CD8-positive, alpha-beta memory T cell (primary cell): ENCODE data around the gene ETNK1. TPM values are rescaled to one million over a fixed set of nuclear protein-coding genes. Genes with fewer than 3 reads are reported as not detected.
A peak's percentile ranks its signal among the peaks of the same experiment; 100 is the strongest.
"Not testable (repeated sequence)": the region's sequence is repeated elsewhere in the genome, so short reads cannot be mapped to it uniquely, and the experiment has no call there.

ENCODE experiments used
- CTCF ChIA-PET: fragments of 350-600 bp; sonication (Branson Sonifier 250); formaldehyde crosslinking; loops from one replicate; lab custom pipeline; 2021; ENCODE audit warnings: antibody characterized with exemption; lab: Charles Lee
- POLR2A ChIA-PET: fragments of 350-600 bp; sonication (Branson Sonifier 250); formaldehyde crosslinking; loops from one replicate; lab custom pipeline; 2021; ENCODE audit warnings: antibody characterized with exemption; lab: Charles Lee
- DNase-seq, 5 donors: peaks; one replicate each; pipeline versions ENCODE4 v3.0.0 to v3.0.0-alpha.2; 2020 to 2022; ENCODE audit warnings: mixed read lengths in 1 of 5
- H3K27ac ChIP-seq: one replicate; pipeline ENCODE4 v1.7.0; 2013; ENCODE audit warnings: low read depth, mild to moderate bottlenecking, low read length, moderate library complexity
- H3K27me3 ChIP-seq: 2 replicates; pipeline ENCODE4 v1.7.0; 2013; ENCODE audit warnings: low read length, mild to moderate bottlenecking; ENCODE audit not compliant: insufficient read depth, poor library complexity, severe bottlenecking
- H3K36me3 ChIP-seq: 2 replicates; pipeline ENCODE4 v1.7.0; 2013; ENCODE audit warnings: mild to moderate bottlenecking, low read length, moderate library complexity; ENCODE audit not compliant: insufficient read depth
- H3K4me1 ChIP-seq: 2 replicates; pipeline ENCODE4 v1.7.0; 2013; ENCODE audit warnings: mild to moderate bottlenecking, low read length, moderate library complexity; ENCODE audit not compliant: insufficient read depth
- H3K4me3 ChIP-seq: 2 replicates; pipeline ENCODE4 v1.7.0; 2013; ENCODE audit warnings: mild to moderate bottlenecking, low read length
- H3K9me3 ChIP-seq: 2 replicates; pipeline ENCODE4 v1.7.0; 2013; ENCODE audit warnings: mild to moderate bottlenecking, low read length
- H3K27ac Mint-ChIP-seq, 8 donors: one replicate each; pipeline ENCODE4 v1.8.0; 2020 to 2021; ENCODE audit warnings: mixed read lengths in 8 of 8, mild to moderate bottlenecking in 6 of 8, inconsistent platforms in 3 of 8, moderate library complexity in 3 of 8
- H3K27me3 Mint-ChIP-seq, 2 donors: one replicate each; pipeline ENCODE4 v1.8.0; 2020 to 2021; ENCODE audit warnings: mixed read lengths in 2 of 2, mild to moderate bottlenecking in 1 of 2, moderate library complexity in 1 of 2
- H3K36me3 Mint-ChIP-seq, 3 donors: one replicate each; pipeline ENCODE4 v1.8.0; 2020 to 2021; ENCODE audit warnings: mixed read lengths in 3 of 3, inconsistent platforms in 1 of 3, mild to moderate bottlenecking in 1 of 3
- H3K4me1 Mint-ChIP-seq, 3 donors: one replicate each; pipeline ENCODE4 v1.8.0; 2020 to 2021; ENCODE audit warnings: mixed read lengths in 3 of 3, inconsistent platforms in 1 of 3, mild to moderate bottlenecking in 1 of 3
- H3K4me3 Mint-ChIP-seq, 7 donors: one replicate each; pipeline ENCODE4 v1.8.0; 2020 to 2021; ENCODE audit warnings: mixed read lengths in 7 of 7, mild to moderate bottlenecking in 6 of 7, moderate library complexity in 4 of 7, inconsistent platforms in 2 of 7
- H3K9me3 Mint-ChIP-seq, 5 donors: one replicate each; pipeline ENCODE4 v1.8.0; 2020 to 2022; ENCODE audit warnings: mixed read lengths in 5 of 5, mild to moderate bottlenecking in 3 of 5, moderate library complexity in 2 of 5, inconsistent platforms in 1 of 5
- polyA plus RNA-seq: library from polyadenylated mRNA; unstranded; fragments of 300-500 nt; fragmentation: Illumina TruSeq; gene quantifications from one replicate; pipeline ENCODE4 v1.2.3, GENCODE V29; 2021
- total RNA-seq, 2 experiments: library from RNA; stranded (reverse); gene quantifications; one replicate each; pipeline ENCODE4 v1.2.3, GENCODE V29; 2021

The ETNK1 gene, protein sequence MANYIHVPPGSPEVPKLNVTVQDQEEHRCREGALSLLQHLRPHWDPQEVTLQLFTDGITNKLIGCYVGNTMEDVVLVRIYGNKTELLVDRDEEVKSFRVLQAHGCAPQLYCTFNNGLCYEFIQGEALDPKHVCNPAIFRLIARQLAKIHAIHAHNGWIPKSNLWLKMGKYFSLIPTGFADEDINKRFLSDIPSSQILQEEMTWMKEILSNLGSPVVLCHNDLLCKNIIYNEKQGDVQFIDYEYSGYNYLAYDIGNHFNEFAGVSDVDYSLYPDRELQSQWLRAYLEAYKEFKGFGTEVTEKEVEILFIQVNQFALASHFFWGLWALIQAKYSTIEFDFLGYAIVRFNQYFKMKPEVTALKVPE
- total RNA-seq (10 to 100 TPM; 76.7 to 78.4 TPM), polyA plus RNA-seq (18.4 TPM)

DNA sequence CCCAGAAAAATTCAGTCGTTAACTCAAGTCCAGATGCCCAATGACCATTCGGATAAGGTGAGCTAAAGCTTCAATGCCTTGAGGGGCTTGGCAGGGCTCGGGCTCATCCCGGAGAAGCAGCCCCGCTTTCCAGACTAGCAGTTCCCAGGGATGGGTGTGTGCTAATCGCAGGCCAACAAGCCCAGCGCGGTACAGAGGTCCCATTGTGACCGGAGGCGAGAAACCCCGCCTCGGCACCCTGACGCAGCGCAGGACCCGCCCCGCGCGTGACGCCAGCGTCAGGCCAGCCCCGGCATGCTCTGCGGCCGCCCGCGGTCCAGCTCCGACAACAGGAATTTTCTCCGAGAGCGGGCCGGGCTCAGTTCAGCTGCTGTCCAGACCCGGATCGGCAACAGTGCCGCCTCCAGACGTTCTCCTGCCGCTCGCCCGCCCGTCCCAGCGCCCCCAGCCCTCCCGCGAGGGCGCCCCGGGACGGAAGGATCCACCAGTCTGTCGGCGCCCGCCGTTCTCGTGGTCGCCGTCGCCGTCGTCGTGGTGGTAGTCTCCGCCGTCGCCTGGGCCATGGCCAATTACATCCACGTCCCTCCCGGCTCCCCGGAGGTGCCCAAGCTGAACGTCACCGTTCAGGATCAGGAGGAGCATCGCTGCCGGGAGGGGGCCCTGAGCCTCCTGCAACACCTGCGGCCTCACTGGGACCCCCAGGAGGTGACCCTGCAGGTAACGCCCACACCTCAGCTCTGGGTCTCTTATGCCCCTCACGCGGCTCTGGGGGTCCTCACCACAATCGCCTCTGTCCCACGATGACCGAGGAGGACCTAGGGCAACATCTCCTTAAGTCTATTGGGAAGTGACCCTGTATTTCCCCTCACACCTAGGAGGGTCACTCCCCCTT is at the start of gene ETNK1:
Gene ETNK1, plus strand, starts transcription at position 302 of the 892 bp plus-strand sequence. Its CDS starts 260 bp downstream, at position 562.
- POLR2A ChIA-PET: interaction anchor here (1.2 to 2.2 kb wide), 2 partner anchors 11 to 81 kb away, joined by 3 to 17 read pairs; partner anchors contain the start of gene C2CD5
- H3K27ac Mint-ChIP-seq: peak within 1 kb of the TSS; percentile 85 to 99 (median 95)
- peaks cover 0 to 9% of the 10 kb centered on the region in 2 donors for H3K27me3 Mint-ChIP-seq
- no peaks in the 10 kb centered on the region for H3K36me3 ChIP-seq
- H3K4me1 ChIP-seq: peaks cover 21% of the 10 kb centered on the region
- H3K9me3 Mint-ChIP-seq: no peaks in the 10 kb centered on the region
- no peaks in the 10 kb centered on the region for H3K9me3 ChIP-seq
- peak within 1 kb of the TSS; percentile 91 for H3K4me3 ChIP-seq
- peak within 1 kb of the TSS; percentile 88 to 97 (median 92) for H3K4me3 Mint-ChIP-seq
- H3K27me3 ChIP-seq: no peaks in the 10 kb centered on the region
- peaks cover 0 to 12% (median 0%) of the 10 kb centered on the region in 3 donors for H3K36me3 Mint-ChIP-seq
- H3K4me1 Mint-ChIP-seq: peaks cover 44 to 51% (median 49%) of the 10 kb centered on the region in 3 donors
- peak within 1 kb of the TSS; percentile 88 for H3K27ac ChIP-seq
- CTCF ChIA-PET: interaction anchor here (1.2 kb wide), 1 partner anchor 82 kb away, joined by 3 read pairs; no protein-coding TSS in a partner anchor
- DNase-seq: peak; percentile 76 to 84 (median 83)

DNA sequence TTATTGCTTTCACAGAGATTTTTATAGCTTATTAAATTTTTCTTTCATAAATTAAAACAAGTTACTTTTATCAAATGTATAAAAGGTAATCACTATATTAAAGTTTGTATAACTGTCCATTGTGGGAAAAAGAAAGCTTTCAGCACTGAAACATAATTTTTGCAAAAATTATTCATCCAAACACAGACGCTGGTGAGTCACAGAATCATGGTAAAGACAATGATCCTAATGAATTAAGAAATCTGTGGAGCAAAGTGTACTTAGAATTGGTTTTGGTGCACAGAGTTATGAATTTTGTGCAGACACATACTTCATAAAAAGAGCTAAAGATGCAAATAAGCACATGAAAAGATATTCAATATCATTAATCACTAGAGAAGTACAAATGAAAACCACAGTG is 48.9 kb upstream of the ETNK1 start:
- CTCF ChIA-PET: no interaction called here
- POLR2A ChIA-PET: no interaction called here

DNA sequence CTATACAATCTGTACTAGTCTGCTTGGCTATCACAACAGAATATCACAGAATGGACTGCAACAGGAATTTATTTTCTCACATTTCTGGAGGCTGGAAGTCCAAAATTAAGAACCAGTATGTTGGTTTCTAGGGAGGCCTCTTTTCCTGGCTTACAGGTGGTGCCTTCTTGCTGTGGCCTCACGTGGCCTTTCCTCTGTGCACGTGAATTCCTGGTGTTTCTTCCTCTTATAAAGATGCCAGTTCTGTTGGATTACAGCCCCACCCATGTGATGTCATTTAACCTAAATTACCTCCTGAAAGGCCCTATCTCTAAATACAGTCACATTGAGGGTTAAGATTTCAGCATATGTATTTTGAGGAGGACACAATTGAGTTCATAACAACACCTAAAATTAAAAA is 48.5 kb upstream of the ETNK1 start:
- no peak for DNase-seq
- Histone ChIP-seq H3K4me1 (no peaks in the 10 kb centered on the region), H3K9me3 (no peaks in the 10 kb centered on the region), H3K36me3 (no peaks in the 10 kb centered on the region), H3K27me3 (no peaks in the 10 kb centered on the region), H3K27ac (no peak overlapping the region), H3K4me3 (no peak overlapping the region)
- H3K4me3 Mint-ChIP-seq: no peak overlapping the region
- H3K4me1 Mint-ChIP-seq: no peaks in the 10 kb centered on the region
- H3K36me3 Mint-ChIP-seq: no peaks in the 10 kb centered on the region
- H3K27me3 Mint-ChIP-seq: peaks cover 5 to 12% of the 10 kb centered on the region in 2 donors
- H3K9me3 Mint-ChIP-seq: no peaks in the 10 kb centered on the region
- no peak overlapping the region for H3K27ac Mint-ChIP-seq
- ChIA-PET POLR2A (no interaction called here), CTCF (no interaction called here)

More for the DNA sequence above, 48.9 kb upstream of the ETNK1 start:
- Histone ChIP-seq H3K27me3 (no peaks in the 10 kb centered on the region), H3K4me1 (no peaks in the 10 kb centered on the region), H3K27ac (no peak overlapping the region), H3K36me3 (no peaks in the 10 kb centered on the region), H3K4me3 (no peak overlapping the region), H3K9me3 (no peaks in the 10 kb centered on the region)
- Mint-ChIP-seq H3K4me1 (no peaks in the 10 kb centered on the region), H3K27me3 (peaks cover 6 to 13% of the 10 kb centered on the region in 2 donors), H3K4me3 (no peak overlapping the region), H3K27ac (no peak overlapping the region), H3K9me3 (no peaks in the 10 kb centered on the region), H3K36me3 (no peaks in the 10 kb centered on the region)
- no peak for DNase-seq

DNA sequence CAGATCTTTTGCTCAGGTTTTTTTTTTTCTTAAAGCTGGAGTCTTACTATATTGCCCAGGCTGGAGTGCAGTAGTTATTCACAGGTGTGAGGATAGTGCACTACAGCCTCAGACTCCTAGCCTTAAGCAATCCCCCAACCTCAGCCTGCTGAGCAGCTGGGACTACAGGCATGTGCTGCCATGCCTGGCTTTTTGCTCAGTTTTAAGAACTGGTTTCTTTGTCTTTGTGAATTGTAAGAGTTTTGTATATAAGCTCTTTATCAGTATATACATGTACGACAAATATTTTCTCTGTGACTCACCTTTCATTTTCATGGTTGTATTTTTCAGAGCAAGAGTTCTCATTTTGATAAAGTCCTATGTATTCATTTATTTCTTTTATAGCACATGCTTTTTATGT is 47.3 kb upstream of the ETNK1 start:
- Mint-ChIP-seq H3K9me3 (no peaks in the 10 kb centered on the region), H3K4me3 (no peak overlapping the region), H3K27ac (no peak overlapping the region), H3K4me1 (no peaks in the 10 kb centered on the region), H3K27me3 (peaks cover 7 to 8% of the 10 kb centered on the region in 2 donors), H3K36me3 (no peaks in the 10 kb centered on the region)
- no peak overlapping the region for H3K4me3 ChIP-seq
- no peaks in the 10 kb centered on the region for H3K4me1 ChIP-seq
- H3K9me3 ChIP-seq: no peaks in the 10 kb centered on the region
- no peak overlapping the region for H3K27ac ChIP-seq
- ChIA-PET CTCF (no interaction called here), POLR2A (no interaction called here)
- no peaks in the 10 kb centered on the region for H3K27me3 ChIP-seq
- DNase-seq: no peak
- H3K36me3 ChIP-seq: no peaks in the 10 kb centered on the region

DNA sequence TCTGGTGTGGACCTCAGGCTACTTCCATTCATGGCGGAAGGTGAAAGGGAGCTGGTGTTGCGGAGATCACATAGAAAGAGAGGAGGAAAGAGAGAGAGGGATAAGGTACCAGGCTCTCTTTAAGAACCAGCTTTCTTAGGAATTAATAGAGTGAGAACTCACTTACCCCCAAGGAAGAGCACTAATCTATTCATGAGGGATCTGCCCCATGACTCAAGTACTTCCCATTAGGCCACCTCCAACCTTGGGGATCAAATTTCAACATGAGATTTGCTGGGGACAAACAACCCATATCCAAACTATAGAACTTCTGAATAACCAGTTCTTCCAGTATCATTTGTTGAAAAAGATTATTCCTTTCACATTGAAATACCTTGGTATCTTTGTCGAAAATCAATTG is 46.6 kb upstream of the ETNK1 start:
- no peaks in the 10 kb centered on the region for H3K36me3 Mint-ChIP-seq
- H3K9me3 Mint-ChIP-seq: no peaks in the 10 kb centered on the region
- Histone ChIP-seq H3K4me1 (no peaks in the 10 kb centered on the region), H3K4me3 (no peak overlapping the region), H3K27ac (no peak overlapping the region), H3K27me3 (no peaks in the 10 kb centered on the region), H3K36me3 (no peaks in the 10 kb centered on the region), H3K9me3 (no peaks in the 10 kb centered on the region)
- H3K4me1 Mint-ChIP-seq: no peaks in the 10 kb centered on the region
- DNase-seq: no peak
- CTCF ChIA-PET: no interaction called here
- H3K27me3 Mint-ChIP-seq: peaks cover 7 to 10% of the 10 kb centered on the region in 2 donors
- POLR2A ChIA-PET: no interaction called here
- no peak overlapping the region for H3K4me3 Mint-ChIP-seq
- no peak overlapping the region for H3K27ac Mint-ChIP-seq

DNA sequence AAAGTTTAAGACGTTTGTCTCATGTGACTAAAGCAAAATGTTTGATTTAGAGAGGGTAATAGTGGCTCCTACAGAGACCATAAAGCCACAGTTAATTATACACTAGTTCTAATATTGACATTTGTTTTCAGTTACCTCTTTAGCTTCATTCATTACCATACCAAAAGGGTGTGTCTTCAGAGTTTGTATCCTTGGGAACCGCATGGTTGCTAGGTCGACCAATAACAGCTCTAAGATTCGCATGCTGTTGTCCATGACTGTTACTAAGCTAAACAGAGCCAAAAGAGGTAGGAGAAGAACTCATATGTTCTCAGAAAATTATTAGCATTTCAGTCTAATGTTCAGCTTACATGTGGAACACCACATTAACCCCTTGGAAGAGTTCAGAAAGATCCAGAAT is 36.2 kb upstream of the ETNK1 start:
- no peak overlapping the region for H3K27ac Mint-ChIP-seq
- ChIA-PET CTCF (no interaction called here), POLR2A (no interaction called here)
- no peaks in the 10 kb centered on the region for H3K27me3 ChIP-seq
- no peaks in the 10 kb centered on the region for H3K4me1 ChIP-seq
- no peak overlapping the region for H3K4me3 ChIP-seq
- H3K36me3 Mint-ChIP-seq: peaks cover 0 to 2% (median 0%) of the 10 kb centered on the region in 3 donors
- no peaks in the 10 kb centered on the region for H3K9me3 Mint-ChIP-seq
- H3K36me3 ChIP-seq: no peaks in the 10 kb centered on the region
- H3K4me1 Mint-ChIP-seq: no peaks in the 10 kb centered on the region
- no peak for DNase-seq
- no peak overlapping the region for H3K4me3 Mint-ChIP-seq
- peaks cover 2 to 8% of the 10 kb centered on the region in 2 donors for H3K27me3 Mint-ChIP-seq
- H3K27ac ChIP-seq: no peak overlapping the region
- no peaks in the 10 kb centered on the region for H3K9me3 ChIP-seq

DNA sequence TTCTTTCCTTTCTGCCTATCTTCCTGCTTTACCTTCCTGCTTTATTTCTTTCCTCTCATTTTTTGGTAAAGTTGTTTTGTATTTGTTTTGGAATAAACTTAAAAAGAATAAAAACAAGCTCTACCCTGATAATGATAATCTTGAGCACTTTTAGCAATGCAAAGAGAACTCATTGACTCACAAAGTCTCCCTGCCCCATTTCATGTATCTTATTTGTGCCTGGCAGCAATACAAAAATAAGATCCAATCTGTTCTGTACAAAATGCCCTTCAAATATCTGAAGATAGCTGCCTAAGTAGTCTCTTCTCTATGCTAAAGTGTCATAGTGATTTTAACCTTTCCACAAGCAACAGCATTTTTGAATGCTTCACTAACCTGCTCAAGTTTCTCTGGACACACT is 31.1 kb upstream of the ETNK1 start:
- H3K4me1 Mint-ChIP-seq: peaks cover 0 to 6% (median 6%) of the 10 kb centered on the region in 3 donors

DNA sequence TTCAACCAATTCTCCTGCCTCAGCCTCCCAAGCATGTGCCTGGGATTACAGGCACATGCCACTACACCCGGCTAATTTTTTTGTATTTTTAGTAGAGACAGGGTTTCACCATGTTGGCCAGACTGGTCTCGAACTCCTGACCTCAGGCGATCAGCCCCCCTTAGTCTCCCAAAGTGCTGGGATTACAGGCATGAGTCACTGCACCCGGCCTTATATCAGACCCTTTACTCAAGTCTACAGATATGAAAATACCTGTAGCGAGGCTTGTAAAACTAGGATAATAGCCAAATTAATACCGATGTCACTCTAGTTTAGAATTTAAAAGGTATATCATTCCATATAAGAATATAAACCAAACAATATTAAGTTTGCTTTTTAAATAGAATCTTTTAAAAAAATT is 27.4 kb upstream of the ETNK1 start:
- H3K4me3 ChIP-seq, CTCF ChIA-PET, H3K9me3 Mint-ChIP-seq, H3K27me3 ChIP-seq, POLR2A ChIA-PET, H3K27ac Mint-ChIP-seq, H3K36me3 Mint-ChIP-seq, H3K27me3 Mint-ChIP-seq, H3K9me3 ChIP-seq, H3K36me3 ChIP-seq, H3K4me1 Mint-ChIP-seq, H3K4me1 ChIP-seq, DNase-seq, H3K27ac ChIP-seq, H3K4me3 Mint-ChIP-seq: not testable (repeated sequence)

More for the DNA sequence above, 31.1 kb upstream of the ETNK1 start:
- Mint-ChIP-seq H3K27me3 (peaks cover 1 to 5% of the 10 kb centered on the region in 2 donors), H3K4me3 (no peak overlapping the region), H3K27ac (no peak overlapping the region), H3K36me3 (no peaks in the 10 kb centered on the region), H3K9me3 (no peaks in the 10 kb centered on the region)
- POLR2A ChIA-PET: no interaction called here
- no peaks in the 10 kb centered on the region for H3K27me3 ChIP-seq
- no peaks in the 10 kb centered on the region for H3K36me3 ChIP-seq
- CTCF ChIA-PET: no interaction called here
- H3K4me3 ChIP-seq: no peak overlapping the region
- H3K4me1 ChIP-seq: no peaks in the 10 kb centered on the region
- no peaks in the 10 kb centered on the region for H3K9me3 ChIP-seq
- H3K27ac ChIP-seq: no peak overlapping the region
- no peak for DNase-seq
